Panc1 (cell line): ENCODE results near the gene TMEM120B.

Experiments used
- CTCF ChIP-seq: fragments of 450-650 bp; IDR thresholded peaks from 2 replicates; pipeline ENCODE4 v1.5.1; 2017; ENCODE audit warnings: mild to moderate bottlenecking
- POLR2AphosphoS5 ChIP-seq: IDR thresholded peaks from 2 replicates; pipeline ENCODE4 v1.6.1; 2012; ENCODE audit warnings: mild to moderate bottlenecking, low read depth, low read length, moderate library complexity
- REST ChIP-seq, 2 experiments: IDR thresholded peaks; 2 replicates each; pipeline ENCODE4 v1.6.1; 2011 to 2012; ENCODE audit warnings: low read depth in 2 of 2, control low read depth in 1 of 2, low read length in 1 of 2, mild to moderate bottlenecking in 1 of 2, moderate library complexity in 1 of 2; ENCODE audit not compliant: insufficient read depth in 1 of 2
- TCF7L2 ChIP-seq: IDR thresholded peaks from 2 replicates; pipeline ENCODE4 v1.6.1; 2011; ENCODE audit warnings: mild to moderate bottlenecking, low read depth, low read length, inconsistent platforms

GRCh38 chr12:121779422-121779895 is 66.9 kb downstream of the TMEM120B start:
- TF ChIP-seq CTCF (no peak), POLR2AphosphoS5 (no peak), TCF7L2 (no peak), REST (IDR thresholded peaks at IDR 0.05; ENCODE audit: insufficient read depth in 1 of 2, low read depth in 2 of 2, low read length in 1 of 2) (no peak)
